Inflammatory macrophage (primary cell): ENCODE results near the gene CD93.
A peak's percentile ranks its signal among the peaks of the same experiment; 100 is the strongest.

ENCODE experiments used
- DNase-seq, 2 donors: peaks; one replicate each; pipeline ENCODE4 v3.0.0-alpha.2; 2020 to 2022

Gene CD93

GRCh38 chr20:23099791-23100719 is 13.9 kb upstream of the CD93 start:
- DNase-seq, result no peak

GRCh38 chr20:23097636-23098580 is 11.8 kb upstream of the CD93 start:
- no peak for DNase-seq

GRCh38 chr20:23096986-23097520 is 10.9 kb upstream of the CD93 start:
- peak in 1 of 2 donors; percentile 32 for DNase-seq

GRCh38 chr20:23096097-23096496 is 10.0 kb upstream of the CD93 start:
- DNase-seq, result no peak

- peak; percentile 35 to 47 for DNase-seq
Measured at GRCh38 chr20:23095499-23095898, 9.4 kb upstream of the CD93 start.

GRCh38 chr20:23094927-23095326 is 8.8 kb upstream of the CD93 start:
- peak in 1 of 2 donors; percentile 27 for DNase-seq

GRCh38 chr20:23094213-23094896 is 8.2 kb upstream of the CD93 start:
- DNase-seq, result no peak

GRCh38 chr20:23093613-23094012 is 7.5 kb upstream of the CD93 start:
- no peak for DNase-seq

GRCh38 chr20:23092861-23093495 is 6.9 kb upstream of the CD93 start:
- DNase-seq, result no peak

GRCh38 chr20:23092384-23092756 is 6.2 kb upstream of the CD93 start:
- no peak for DNase-seq

- no peak for DNase-seq
Measured at GRCh38 chr20:23091721-23092383, 5.7 kb upstream of the CD93 start.

GRCh38 chr20:23090878-23091277 is 4.8 kb upstream of the CD93 start:
- DNase-seq, result no peak

- DNase-seq, result no peak
Measured at GRCh38 chr20:23090147-23090546, 4.0 kb upstream of the CD93 start.

- no peak for DNase-seq
Measured at GRCh38 chr20:23088866-23089265, 2.7 kb upstream of the CD93 start.

GRCh38 chr20:23087587-23088251 is 1.6 kb upstream of the CD93 start:
- DNase-seq, result peak; percentile 62 to 84

GRCh38 chr20:23086931-23087411 is 847 bp upstream of the CD93 start:
- peak; percentile 41 to 57 for DNase-seq

GRCh38 chr20:23085436-23086055 is 578 bp downstream of the CD93 start:
- DNase-seq, result peak in 1 of 2 donors; percentile 34

- no peak for DNase-seq
Measured at GRCh38 chr20:23084845-23085365, 1.2 kb downstream of the CD93 start.

- no peak for DNase-seq
Measured at GRCh38 chr20:23084282-23084844, 1.8 kb downstream of the CD93 start.
